Fibroblast of lung (primary cell): ENCODE results near the gene KAT8. TPM values are rescaled to one million over a fixed set of nuclear protein-coding genes. Genes with fewer than 3 reads are reported as not detected.

Experiments used
- DNase-seq, 2 donors: peaks; one replicate each; pipeline versions ENCODE4 v3.0.0 to v3.0.0-alpha.2; 2010; ENCODE audit warnings: low read depth in 2 of 2
- H2AFZ ChIP-seq: 2 replicates; pipeline ENCODE4 v1.5.1; 2012; ENCODE audit warnings: low read length, control low read depth, inconsistent platforms
- H3K27ac ChIP-seq: 2 replicates; pipeline ENCODE4 v1.5.1; 2011; ENCODE audit warnings: low read length, control low read depth; ENCODE audit not compliant: insufficient read depth
- H3K27me3 ChIP-seq: 2 replicates; pipeline ENCODE4 v1.5.1; 2011; ENCODE audit warnings: mild to moderate bottlenecking, low read length; ENCODE audit not compliant: control insufficient read depth, insufficient read depth
- H3K36me3 ChIP-seq: 2 replicates; pipeline ENCODE4 v1.5.1; 2011; ENCODE audit warnings: low read length; ENCODE audit not compliant: control insufficient read depth, insufficient read depth
- H3K4me1 ChIP-seq: 2 replicates; pipeline ENCODE4 v1.5.1; 2011; ENCODE audit warnings: low read length; ENCODE audit not compliant: control insufficient read depth, insufficient read depth; ENCODE audit errors: extremely low read depth
- H3K4me2 ChIP-seq: 2 replicates; pipeline ENCODE4 v1.5.1; 2011; ENCODE audit warnings: low read length, control low read depth; ENCODE audit not compliant: insufficient read depth; ENCODE audit errors: extremely low read depth
- H3K4me3 ChIP-seq, 4 experiments: fragments of 200-600 bp in 1 of 4; sonication (generic) in 1 of 4; replicated peaks in 1 of 4; 2 replicates each; pipeline ENCODE4 v1.5.1; 2011 to 2016; ENCODE audit warnings: low read length in 4 of 4, low read depth in 3 of 4, mild to moderate bottlenecking in 3 of 4, control low read depth in 2 of 4, inconsistent platforms in 1 of 4, mixed read lengths in 1 of 4; ENCODE audit not compliant: insufficient read depth in 1 of 4; ENCODE audit errors: control extremely low read depth in 1 of 4
- H3K79me2 ChIP-seq: 2 replicates; pipeline ENCODE4 v1.5.1; 2012; ENCODE audit warnings: mild to moderate bottlenecking, low read length, inconsistent platforms; ENCODE audit not compliant: control insufficient read depth, insufficient read depth
- H3K9ac ChIP-seq: 2 replicates; pipeline ENCODE4 v1.5.1; 2011; ENCODE audit warnings: mild to moderate bottlenecking, low read length, control low read depth; ENCODE audit not compliant: insufficient read depth
- H3K9me3 ChIP-seq: 2 replicates; pipeline ENCODE4 v1.5.1; 2012; ENCODE audit warnings: low read depth, low read length; ENCODE audit not compliant: control insufficient read depth, insufficient read depth
- H4K20me1 ChIP-seq: 2 replicates; pipeline ENCODE4 v1.5.1; 2011; ENCODE audit warnings: low read length; ENCODE audit not compliant: control insufficient read depth, insufficient read depth; ENCODE audit errors: extremely low read depth
- CTCF ChIP-seq, 2 donors: IDR thresholded peaks in 1 of 2; conservative IDR thresholded peaks in 1 of 2; 1 replicate in 1 of 2; 2 replicates in 1 of 2; pipeline ENCODE4 v1.5.1; 2011 to 2012; ENCODE audit warnings: low read length in 2 of 2, control low read depth in 1 of 2, inconsistent platforms in 1 of 2, low read depth in 1 of 2, mild to moderate bottlenecking in 1 of 2
- EZH2 ChIP-seq: IDR thresholded peaks from 2 replicates; pipeline ENCODE4 v1.5.1; 2012; ENCODE audit warnings: low read length, control low read depth, mild to moderate bottlenecking; ENCODE audit errors: missing control alignments
- polyA plus RNA-seq, 2 donors: library from polyadenylated mRNA; depleted of rRNA in 1 of 2; stranded (reverse) in 1 of 2; unstranded in 1 of 2; fragments of >200 nt; gene quantifications; 2 replicates each; pipeline ENCODE4 v1.2.1, GENCODE V29; 2011 to 2012; ENCODE audit warnings: missing spikeins in 1 of 2
- total RNA-seq: library from RNA; depleted of rRNA; stranded (reverse); fragments of >200 nt; gene quantifications from 2 replicates; pipeline ENCODE4 v1.2.1, GENCODE V29; 2014

The KAT8 gene
- total and polyA plus RNA-seq, 2 donors (not counting 1 experiment from before 2014, with no cell fraction given): 23.9 to 30.4 TPM

- TF ChIP-seq EZH2: no peak
- TF ChIP-seq CTCF (conservative IDR thresholded peaks at IDR 0.05 in 1 of 2, IDR thresholded peaks at IDR 0.05 in 1 of 2; ENCODE audit: low read depth in 1 of 2, low read length in 2 of 2): no peak
Observed at GRCh38 chr16:31087971-31088370, 29.5 kb upstream of the KAT8 start.

GRCh38 chr16:31088459-31089183 lies 28.8 kb upstream of the KAT8 start, which contains the start of gene PRSS53:
Gene PRSS53, minus strand, starts transcription at chr16:31088943. Its CDS starts 134 bp downstream, at chr16:31088809.
- Histone ChIP-seq H3K4me1 (peaks cover 3% of the 10 kb centered on the region), H3K4me2 (no peak within 1 kb of the TSS), H3K9ac (no peak within 1 kb of the TSS), H3K27ac (no peak within 1 kb of the TSS), H3K79me2 (peaks cover 15% of the 10 kb centered on the region), H3K27me3 (no peaks in the 10 kb centered on the region), H3K36me3 (peaks cover 22% of the 10 kb centered on the region), H3K4me3 (no peak within 1 kb of the TSS), H4K20me1 (no peaks in the 10 kb centered on the region), H3K9me3 (no peaks in the 10 kb centered on the region), H2AFZ (no peak within 1 kb of the TSS)
- TF ChIP-seq CTCF (conservative IDR thresholded peaks at IDR 0.05 in 1 of 2, IDR thresholded peaks at IDR 0.05 in 1 of 2; ENCODE audit: low read depth in 1 of 2, low read length in 2 of 2): no peak
- no peak for TF ChIP-seq EZH2
- DNase-seq: no peak

More at GRCh38 chr16:31087971-31088370, 29.5 kb upstream of the KAT8 start:
- Histone ChIP-seq H3K27me3 (no peaks in the 10 kb centered on the region), H3K79me2 (peaks cover 11% of the 10 kb centered on the region), H3K9ac (no peak overlapping the region), H3K4me3 (no peak overlapping the region), H3K4me2 (no peak overlapping the region), H2AFZ (no peak overlapping the region), H3K36me3 (peaks cover 22% of the 10 kb centered on the region), H4K20me1 (no peaks in the 10 kb centered on the region), H3K4me1 (peaks cover 3% of the 10 kb centered on the region), H3K9me3 (no peaks in the 10 kb centered on the region), H3K27ac (no peak overlapping the region)
- DNase-seq: no peak

- H2AFZ ChIP-seq: no peak overlapping the region
- TF ChIP-seq EZH2 (no peak), CTCF (conservative IDR thresholded peaks at IDR 0.05 in 1 of 2, IDR thresholded peaks at IDR 0.05 in 1 of 2; ENCODE audit: low read depth in 1 of 2, low read length in 2 of 2) (no peak)
- H4K20me1 ChIP-seq: no peaks in the 10 kb centered on the region
- no peaks in the 10 kb centered on the region for H3K27me3 ChIP-seq
- no peak for DNase-seq
- H3K4me1 ChIP-seq: peaks cover 3% of the 10 kb centered on the region
- peaks cover 19% of the 10 kb centered on the region for H3K36me3 ChIP-seq
- no peak overlapping the region for H3K27ac ChIP-seq
- H3K4me3 ChIP-seq: no peak overlapping the region
- peaks cover 20% of the 10 kb centered on the region for H3K79me2 ChIP-seq
- H3K9me3 ChIP-seq: no peaks in the 10 kb centered on the region
- H3K9ac ChIP-seq: no peak overlapping the region
- H3K4me2 ChIP-seq: no peak overlapping the region
Observed at GRCh38 chr16:31089199-31089598, 28.3 kb upstream of the KAT8 start.
